RCC 7860 (cell line): ENCODE measurements around the gene MEF2A.

Experiments
- DNase-seq: peaks from one replicate; pipeline ENCODE4 v3.0.0-alpha.2; 2015; ENCODE audit warnings: low spot score
- FAIRE-seq: peaks from 2 replicates; lab custom pipeline; 2012; peaks lifted over from hg19 to GRCh38; lab: Jason Lieb, UNC

Gene MEF2A

GRCh38 chr15:99692825-99693224 lies 127.0 kb downstream of the MEF2A start:
- DNase-seq (no peak), FAIRE-seq (no peak)

- DNase-seq (no peak), FAIRE-seq (no peak)
These were observed 130.3 kb downstream of the MEF2A start for GRCh38 chr15:99696096-99696495.

GRCh38 chr15:99702895-99703602 lies 137.3 kb downstream of the MEF2A start:
- FAIRE-seq (no peak), DNase-seq (no peak)

GRCh38 chr15:99703603-99704443 lies 138.0 kb downstream of the MEF2A start:
- FAIRE-seq (peak; percentile 79), DNase-seq (peak; percentile 63)

- FAIRE-seq (peak; percentile 75), DNase-seq (peak; percentile 71)
These were observed 138.7 kb downstream of the MEF2A start for GRCh38 chr15:99704444-99704838.

- FAIRE-seq (no peak), DNase-seq (no peak)
These were observed 140.9 kb downstream of the MEF2A start for GRCh38 chr15:99706557-99707303.

- no peak for FAIRE-seq
- DNase-seq, result no peak
These were observed 141.9 kb downstream of the MEF2A start for GRCh38 chr15:99707473-99708270.

- FAIRE-seq, result peak; percentile 81
These were observed 142.8 kb downstream of the MEF2A start for GRCh38 chr15:99708563-99708962.

GRCh38 chr15:99709243-99709986 lies 143.6 kb downstream of the MEF2A start:
- FAIRE-seq (no peak), DNase-seq (no peak)

More at GRCh38 chr15:99708563-99708962, 142.8 kb downstream of the MEF2A start:
- DNase-seq, result peak; percentile 80

GRCh38 chr15:99711625-99712024 lies 145.8 kb downstream of the MEF2A start:
- DNase-seq (no peak), FAIRE-seq (no peak)

- FAIRE-seq, result no peak
- DNase-seq, result no peak
These were observed 146.6 kb downstream of the MEF2A start for GRCh38 chr15:99712415-99712814.

GRCh38 chr15:99716540-99717095 lies 150.8 kb downstream of the MEF2A start:
- DNase-seq (no peak), FAIRE-seq (no peak)

- DNase-seq (no peak), FAIRE-seq (no peak)
These were observed 151.6 kb downstream of the MEF2A start for GRCh38 chr15:99717161-99718009.

- FAIRE-seq, result no peak
These were observed 152.6 kb downstream of the MEF2A start for GRCh38 chr15:99718421-99718820.

GRCh38 chr15:99719096-99719541 lies 153.3 kb downstream of the MEF2A start:
- DNase-seq, result peak; percentile 40
- peak; percentile 77 for FAIRE-seq

More at GRCh38 chr15:99718421-99718820, 152.6 kb downstream of the MEF2A start:
- DNase-seq, result no peak

GRCh38 chr15:99720533-99720932 lies 154.7 kb downstream of the MEF2A start:
- no peak for FAIRE-seq
- no peak for DNase-seq

GRCh38 chr15:99721104-99721778 lies 155.5 kb downstream of the MEF2A start:
- no peak for FAIRE-seq
- no peak for DNase-seq

- FAIRE-seq (no peak), DNase-seq (no peak)
These were observed 156.1 kb downstream of the MEF2A start for GRCh38 chr15:99721896-99722295.
